HCT116 (cell line): ENCODE measurements around the gene RNPEP.

Source experiments
- CTCF ChIP-seq, 3 experiments: fragments of 200-600 bp in 1 of 3; sonication (generic) in 1 of 3; IDR thresholded peaks in 2 of 3; conservative IDR thresholded peaks in 1 of 3; 2 replicates each; pipeline ENCODE4 v1.5.1; 2012 to 2017; ENCODE audit warnings: low read depth in 2 of 3, low read length in 2 of 3, antibody characterized with exemption in 1 of 3, borderline replicate concordance in 1 of 3, control low read depth in 1 of 3, mild to moderate bottlenecking in 1 of 3, mixed read lengths in 1 of 3, mixed run types in 1 of 3, moderate library complexity in 1 of 3; ENCODE audit not compliant: insufficient read depth in 1 of 3
- EZH2 ChIP-seq: fragments of 200-600 bp; sonication (generic); IDR thresholded peaks from 2 replicates; pipeline ENCODE4 v1.6.1; 2017; ENCODE audit warnings: antibody characterized with exemption, mixed run types
- POLR2A ChIP-seq: IDR thresholded peaks from 2 replicates; pipeline ENCODE4 v1.7.0; 2011; ENCODE audit warnings: borderline replicate concordance; ENCODE audit not compliant: insufficient read depth, insufficient read length; ENCODE audit errors: extremely low read depth
- POLR2AphosphoS5 ChIP-seq: IDR thresholded peaks from 2 replicates; pipeline ENCODE4 v1.6.1; 2011; ENCODE audit warnings: mild to moderate bottlenecking, low read depth, low read length, moderate library complexity
- RAD21 ChIP-seq: IDR thresholded peaks from 2 replicates; pipeline ENCODE4 v1.6.1; 2012; ENCODE audit warnings: low read depth, mild to moderate bottlenecking
- ZBTB33 ChIP-seq: IDR thresholded peaks from 2 replicates; pipeline ENCODE4 v1.6.1; 2011; ENCODE audit warnings: mild to moderate bottlenecking, low read length, moderate library complexity; ENCODE audit not compliant: insufficient replicate concordance; ENCODE audit errors: extremely low read depth
- ZFX ChIP-seq: fragments of 450-650 bp; IDR thresholded peaks from 2 replicates; pipeline ENCODE4 v1.6.1; 2017

GRCh38 chr1:202016811-202017748 lies 34.6 kb downstream of the RNPEP start:
- TF ChIP-seq ZFX, result no peak
- TF ChIP-seq POLR2A, result no peak
- TF ChIP-seq CTCF (IDR thresholded peaks at IDR 0.05 in 2 of 3, conservative IDR thresholded peaks at IDR 0.05 in 1 of 3; ENCODE audit: borderline replicate concordance in 1 of 3, insufficient read depth in 1 of 3, low read depth in 2 of 3, low read length in 2 of 3), result no peak
- no peak for TF ChIP-seq ZBTB33
- no peak for TF ChIP-seq POLR2AphosphoS5
- no peak for TF ChIP-seq EZH2
- TF ChIP-seq RAD21, result no peak
